Measurements from ENCODE around the gene C1orf21.

DNA sequence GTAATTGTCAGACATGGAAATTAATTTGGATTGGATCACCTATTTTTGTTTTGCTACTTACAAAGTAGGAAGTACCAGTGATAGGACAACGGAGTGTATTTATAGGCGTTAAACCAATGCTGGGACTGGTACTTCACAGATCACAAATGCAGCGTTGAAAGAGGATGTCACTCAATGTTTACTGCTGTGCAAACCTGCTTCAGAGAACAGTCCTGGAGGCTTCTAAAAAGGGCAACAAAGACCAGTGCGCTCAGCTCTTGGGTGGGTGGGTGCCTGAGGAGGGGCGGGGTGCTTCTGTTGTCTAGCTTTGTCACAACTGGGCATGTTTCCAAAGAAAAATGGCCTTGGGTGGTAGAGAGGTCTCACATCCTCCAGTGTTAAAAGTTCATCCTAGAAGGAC lies 2.1 kb downstream of the C1orf21 start:
- TF ChIP-seq, protein P1, sequence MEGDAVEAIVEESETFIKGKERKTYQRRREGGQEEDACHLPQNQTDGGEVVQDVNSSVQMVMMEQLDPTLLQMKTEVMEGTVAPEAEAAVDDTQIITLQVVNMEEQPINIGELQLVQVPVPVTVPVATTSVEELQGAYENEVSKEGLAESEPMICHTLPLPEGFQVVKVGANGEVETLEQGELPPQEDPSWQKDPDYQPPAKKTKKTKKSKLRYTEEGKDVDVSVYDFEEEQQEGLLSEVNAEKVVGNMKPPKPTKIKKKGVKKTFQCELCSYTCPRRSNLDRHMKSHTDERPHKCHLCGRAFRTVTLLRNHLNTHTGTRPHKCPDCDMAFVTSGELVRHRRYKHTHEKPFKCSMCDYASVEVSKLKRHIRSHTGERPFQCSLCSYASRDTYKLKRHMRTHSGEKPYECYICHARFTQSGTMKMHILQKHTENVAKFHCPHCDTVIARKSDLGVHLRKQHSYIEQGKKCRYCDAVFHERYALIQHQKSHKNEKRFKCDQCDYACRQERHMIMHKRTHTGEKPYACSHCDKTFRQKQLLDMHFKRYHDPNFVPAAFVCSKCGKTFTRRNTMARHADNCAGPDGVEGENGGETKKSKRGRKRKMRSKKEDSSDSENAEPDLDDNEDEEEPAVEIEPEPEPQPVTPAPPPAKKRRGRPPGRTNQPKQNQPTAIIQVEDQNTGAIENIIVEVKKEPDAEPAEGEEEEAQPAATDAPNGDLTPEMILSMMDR (IDR thresholded peaks at IDR 0.05): no peak
- no peak for TF ChIP-seq POLR2A (IDR thresholded peaks at IDR 0.05)

All from body of pancreas (tissue), 4 donors.